Measurements from ENCODE around the gene SLK. TPM values are rescaled to one million over a fixed set of nuclear protein-coding genes. Genes with fewer than 3 reads are reported as not detected.
A peak's percentile ranks its signal among the peaks of the same experiment; 100 is the strongest.

The SLK gene
- total and polyA plus RNA-seq, 7 donors: 15.5 to 48.6 (median 36.6) TPM

GRCh38 chr10:104036069-104036384, 69.1 kb downstream of the SLK start:
- Histone ChIP-seq H3K4me3 (no peak overlapping the region), H3K4me1 (no peaks in the 10 kb centered on the region), H3K9me3 (no peaks in the 10 kb centered on the region), H3K27me3 (ENCODE audit: insufficient read depth in 3 of 3, low read length in 2 of 3) (no peaks in the 10 kb centered on the region), H3K27ac (no peak overlapping the region), H3K36me3 (ENCODE audit: insufficient read depth in 1 of 2, low read depth in 1 of 2) (no peaks in the 10 kb centered on the region)
- ATAC-seq (peak in 2 of 4 donors; percentile 6 to 29), DNase-seq (no peak)
- WGBS, 3 donors: 42 to 56% (median 52%) methylated on average over 3 of the region's 3 CpGs
- TF ChIP-seq CTCF (IDR thresholded peaks at IDR 0.05): no peak
- intact Hi-C loops (cut with DNase I): no loop called here

GRCh38 chr10:104036518-104037260, 69.7 kb downstream of the SLK start:
- intact Hi-C loops (cut with DNase I): no loop called here
- no peak for DNase-seq
- TF ChIP-seq CTCF (IDR thresholded peaks at IDR 0.05): no peak
- Histone ChIP-seq H3K9me3 (no peaks in the 10 kb centered on the region), H3K36me3 (ENCODE audit: insufficient read depth in 1 of 2, low read depth in 1 of 2) (no peaks in the 10 kb centered on the region), H3K27me3 (ENCODE audit: insufficient read depth in 3 of 3, low read length in 2 of 3) (no peaks in the 10 kb centered on the region), H3K27ac (no peak overlapping the region), H3K4me3 (no peak overlapping the region), H3K4me1 (no peaks in the 10 kb centered on the region)
- ATAC-seq: no peak
- WGBS, 3 donors: 73 to 76% (median 74%) methylated on average over 21 of the region's 21 CpGs

GRCh38 chr10:104037261-104037951, 70.5 kb downstream of the SLK start:
- no peak for ATAC-seq
- WGBS, 3 donors: 74 to 77% (median 75%) methylated on average over 16 of the region's 16 CpGs
- TF ChIP-seq CTCF (IDR thresholded peaks at IDR 0.05): no peak

GRCh38 chr10:104038537-104038936, 71.6 kb downstream of the SLK start:
- intact Hi-C loops (cut with DNase I): no loop called here
- no peak for TF ChIP-seq CTCF (IDR thresholded peaks at IDR 0.05)
- DNase-seq (no peak), ATAC-seq (no peak)
- Histone ChIP-seq H3K27ac (no peak overlapping the region), H3K27me3 (ENCODE audit: insufficient read depth in 3 of 3, low read length in 2 of 3) (peaks cover 0 to 2% (median 0%) of the 10 kb centered on the region in 3 donors), H3K9me3 (no peaks in the 10 kb centered on the region), H3K4me1 (no peaks in the 10 kb centered on the region), H3K4me3 (no peak overlapping the region), H3K36me3 (ENCODE audit: insufficient read depth in 1 of 2, low read depth in 1 of 2) (no peaks in the 10 kb centered on the region)
- 72 to 73% (median 73%) methylated on average over 8 of the region's 8 CpGs for WGBS, 3 donors

More at GRCh38 chr10:104037261-104037951, 70.5 kb downstream of the SLK start:
- no peak overlapping the region for H3K27ac ChIP-seq
- H3K36me3 ChIP-seq (ENCODE audit: insufficient read depth in 1 of 2, low read depth in 1 of 2): no peaks in the 10 kb centered on the region
- intact Hi-C loops (cut with DNase I): no loop called here
- H3K4me3 ChIP-seq: no peak overlapping the region
- DNase-seq: no peak
- H3K27me3 ChIP-seq (ENCODE audit: insufficient read depth in 3 of 3, low read length in 2 of 3): no peaks in the 10 kb centered on the region
- H3K9me3 ChIP-seq: no peaks in the 10 kb centered on the region
- no peaks in the 10 kb centered on the region for H3K4me1 ChIP-seq

All from psoas muscle (tissue), 8 donors.